Measurements from ENCODE around the gene HDLBP.

- TF ChIP-seq POLR2AphosphoS5 (IDR thresholded peaks at IDR 0.05; ENCODE audit: low read depth, low read length) (no peak), SIN3A (IDR thresholded peaks at IDR 0.05; ENCODE audit: borderline replicate concordance, insufficient read depth, low read length) (no peak), TAF1 (IDR thresholded peaks at IDR 0.05; ENCODE audit: borderline replicate concordance, insufficient read depth, low read length) (no peak)
These were observed 132.3 kb downstream of the HDLBP start for GRCh38 chr2:241183221-241183620.

Data from PFSK-1 (cell line).